ENCODE data around the gene GLA. TPM values are rescaled to one million over a fixed set of nuclear protein-coding genes. Genes with fewer than 3 reads are reported as not detected.
A peak's percentile ranks its signal among the peaks of the same experiment; 100 is the strongest.

Gene GLA
- total and polyA plus RNA-seq, 9 of the 15 experiments (the other 6 are each of a cell fraction or from before 2014, with no cell fraction given), result 41.7 to 146 (median 73.8) TPM

DNA sequence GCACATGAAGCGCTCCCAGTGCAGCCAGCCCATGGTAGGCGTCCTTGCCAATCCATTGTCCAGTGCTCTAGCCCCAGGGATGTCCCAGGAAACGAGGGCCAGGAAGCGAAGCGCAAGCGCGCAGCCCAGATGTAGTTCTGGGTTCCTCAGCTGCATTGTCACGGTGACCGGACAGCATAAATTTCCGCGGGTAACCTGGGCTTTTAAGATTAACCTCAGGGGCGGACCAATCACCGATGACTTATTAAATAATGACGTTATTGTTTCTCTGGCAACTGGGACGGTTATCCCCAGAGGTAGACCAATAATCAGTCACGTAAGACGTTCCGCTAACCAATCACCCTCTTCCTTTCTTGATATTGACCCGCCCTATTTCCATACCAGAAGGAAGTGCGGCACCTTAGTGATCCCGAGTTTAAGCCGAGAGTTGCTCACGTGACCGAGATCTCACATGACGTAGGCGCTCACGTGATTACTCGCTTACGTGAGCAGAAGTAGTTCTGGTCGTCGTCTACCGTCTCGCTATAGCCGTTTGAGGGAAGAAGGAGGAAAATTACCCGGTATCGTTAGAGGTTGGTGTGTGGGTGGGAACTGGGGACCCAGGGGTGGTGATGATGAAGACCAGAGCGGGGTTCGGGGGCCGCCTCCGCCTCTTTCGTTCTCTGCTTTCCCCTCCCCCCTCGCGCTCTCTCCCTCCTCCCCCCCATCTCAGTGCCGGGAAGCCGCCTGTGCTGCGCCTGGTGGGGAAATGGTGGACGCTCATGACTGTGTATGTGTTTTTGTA lies at the start of gene GLA, which contains the start of gene HNRNPH2 (continued):
- TF ChIP-seq, protein P1, sequence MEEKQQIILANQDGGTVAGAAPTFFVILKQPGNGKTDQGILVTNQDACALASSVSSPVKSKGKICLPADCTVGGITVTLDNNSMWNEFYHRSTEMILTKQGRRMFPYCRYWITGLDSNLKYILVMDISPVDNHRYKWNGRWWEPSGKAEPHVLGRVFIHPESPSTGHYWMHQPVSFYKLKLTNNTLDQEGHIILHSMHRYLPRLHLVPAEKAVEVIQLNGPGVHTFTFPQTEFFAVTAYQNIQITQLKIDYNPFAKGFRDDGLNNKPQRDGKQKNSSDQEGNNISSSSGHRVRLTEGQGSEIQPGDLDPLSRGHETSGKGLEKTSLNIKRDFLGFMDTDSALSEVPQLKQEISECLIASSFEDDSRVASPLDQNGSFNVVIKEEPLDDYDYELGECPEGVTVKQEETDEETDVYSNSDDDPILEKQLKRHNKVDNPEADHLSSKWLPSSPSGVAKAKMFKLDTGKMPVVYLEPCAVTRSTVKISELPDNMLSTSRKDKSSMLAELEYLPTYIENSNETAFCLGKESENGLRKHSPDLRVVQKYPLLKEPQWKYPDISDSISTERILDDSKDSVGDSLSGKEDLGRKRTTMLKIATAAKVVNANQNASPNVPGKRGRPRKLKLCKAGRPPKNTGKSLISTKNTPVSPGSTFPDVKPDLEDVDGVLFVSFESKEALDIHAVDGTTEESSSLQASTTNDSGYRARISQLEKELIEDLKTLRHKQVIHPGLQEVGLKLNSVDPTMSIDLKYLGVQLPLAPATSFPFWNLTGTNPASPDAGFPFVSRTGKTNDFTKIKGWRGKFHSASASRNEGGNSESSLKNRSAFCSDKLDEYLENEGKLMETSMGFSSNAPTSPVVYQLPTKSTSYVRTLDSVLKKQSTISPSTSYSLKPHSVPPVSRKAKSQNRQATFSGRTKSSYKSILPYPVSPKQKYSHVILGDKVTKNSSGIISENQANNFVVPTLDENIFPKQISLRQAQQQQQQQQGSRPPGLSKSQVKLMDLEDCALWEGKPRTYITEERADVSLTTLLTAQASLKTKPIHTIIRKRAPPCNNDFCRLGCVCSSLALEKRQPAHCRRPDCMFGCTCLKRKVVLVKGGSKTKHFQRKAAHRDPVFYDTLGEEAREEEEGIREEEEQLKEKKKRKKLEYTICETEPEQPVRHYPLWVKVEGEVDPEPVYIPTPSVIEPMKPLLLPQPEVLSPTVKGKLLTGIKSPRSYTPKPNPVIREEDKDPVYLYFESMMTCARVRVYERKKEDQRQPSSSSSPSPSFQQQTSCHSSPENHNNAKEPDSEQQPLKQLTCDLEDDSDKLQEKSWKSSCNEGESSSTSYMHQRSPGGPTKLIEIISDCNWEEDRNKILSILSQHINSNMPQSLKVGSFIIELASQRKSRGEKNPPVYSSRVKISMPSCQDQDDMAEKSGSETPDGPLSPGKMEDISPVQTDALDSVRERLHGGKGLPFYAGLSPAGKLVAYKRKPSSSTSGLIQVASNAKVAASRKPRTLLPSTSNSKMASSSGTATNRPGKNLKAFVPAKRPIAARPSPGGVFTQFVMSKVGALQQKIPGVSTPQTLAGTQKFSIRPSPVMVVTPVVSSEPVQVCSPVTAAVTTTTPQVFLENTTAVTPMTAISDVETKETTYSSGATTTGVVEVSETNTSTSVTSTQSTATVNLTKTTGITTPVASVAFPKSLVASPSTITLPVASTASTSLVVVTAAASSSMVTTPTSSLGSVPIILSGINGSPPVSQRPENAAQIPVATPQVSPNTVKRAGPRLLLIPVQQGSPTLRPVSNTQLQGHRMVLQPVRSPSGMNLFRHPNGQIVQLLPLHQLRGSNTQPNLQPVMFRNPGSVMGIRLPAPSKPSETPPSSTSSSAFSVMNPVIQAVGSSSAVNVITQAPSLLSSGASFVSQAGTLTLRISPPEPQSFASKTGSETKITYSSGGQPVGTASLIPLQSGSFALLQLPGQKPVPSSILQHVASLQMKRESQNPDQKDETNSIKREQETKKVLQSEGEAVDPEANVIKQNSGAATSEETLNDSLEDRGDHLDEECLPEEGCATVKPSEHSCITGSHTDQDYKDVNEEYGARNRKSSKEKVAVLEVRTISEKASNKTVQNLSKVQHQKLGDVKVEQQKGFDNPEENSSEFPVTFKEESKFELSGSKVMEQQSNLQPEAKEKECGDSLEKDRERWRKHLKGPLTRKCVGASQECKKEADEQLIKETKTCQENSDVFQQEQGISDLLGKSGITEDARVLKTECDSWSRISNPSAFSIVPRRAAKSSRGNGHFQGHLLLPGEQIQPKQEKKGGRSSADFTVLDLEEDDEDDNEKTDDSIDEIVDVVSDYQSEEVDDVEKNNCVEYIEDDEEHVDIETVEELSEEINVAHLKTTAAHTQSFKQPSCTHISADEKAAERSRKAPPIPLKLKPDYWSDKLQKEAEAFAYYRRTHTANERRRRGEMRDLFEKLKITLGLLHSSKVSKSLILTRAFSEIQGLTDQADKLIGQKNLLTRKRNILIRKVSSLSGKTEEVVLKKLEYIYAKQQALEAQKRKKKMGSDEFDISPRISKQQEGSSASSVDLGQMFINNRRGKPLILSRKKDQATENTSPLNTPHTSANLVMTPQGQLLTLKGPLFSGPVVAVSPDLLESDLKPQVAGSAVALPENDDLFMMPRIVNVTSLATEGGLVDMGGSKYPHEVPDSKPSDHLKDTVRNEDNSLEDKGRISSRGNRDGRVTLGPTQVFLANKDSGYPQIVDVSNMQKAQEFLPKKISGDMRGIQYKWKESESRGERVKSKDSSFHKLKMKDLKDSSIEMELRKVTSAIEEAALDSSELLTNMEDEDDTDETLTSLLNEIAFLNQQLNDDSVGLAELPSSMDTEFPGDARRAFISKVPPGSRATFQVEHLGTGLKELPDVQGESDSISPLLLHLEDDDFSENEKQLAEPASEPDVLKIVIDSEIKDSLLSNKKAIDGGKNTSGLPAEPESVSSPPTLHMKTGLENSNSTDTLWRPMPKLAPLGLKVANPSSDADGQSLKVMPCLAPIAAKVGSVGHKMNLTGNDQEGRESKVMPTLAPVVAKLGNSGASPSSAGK (IDR thresholded peaks at IDR 0.05), result peak; percentile 74
- no peak for TF ChIP-seq ATF4 (CRISPR knock-in tag; IDR thresholded peaks at IDR 0.05)
- TF ChIP-seq CREB1 (IDR thresholded peaks at IDR 0.05), result peak; percentile 91
- peak; percentile 89 for TF ChIP-seq CREB1 (CRISPR knock-in tag; IDR thresholded peaks at IDR 0.05)
- no peak for TF ChIP-seq POLR3G (IDR thresholded peaks at IDR 0.05; ENCODE audit: extremely low read depth, insufficient read length, insufficient replicate concordance)
- peak; percentile 66 for TF ChIP-seq GABPA (tag; conservative IDR thresholded peaks at IDR 0.05; ENCODE audit: low read depth)
- no peak for TF ChIP-seq SRSF3 (IDR thresholded peaks at IDR 0.05; ENCODE audit: insufficient read depth, low read length)
- peak; percentile 49 for TF ChIP-seq NEUROD1 (IDR thresholded peaks at IDR 0.05; ENCODE audit: borderline replicate concordance, low read depth, low read length, partially characterized antibody)

Measured in K562 (cell line).